Measurements from ENCODE around the gene TBC1D2.

Gene TBC1D2

GRCh38 chr9:98203153-98203552, 52.3 kb downstream of the TBC1D2 start:
- H3K27me3 ChIP-seq (ENCODE audit: low read length), result no peaks in the 10 kb centered on the region
- H3K9me3 ChIP-seq (ENCODE audit: insufficient read depth, low read length), result no peaks in the 10 kb centered on the region
- TF ChIP-seq CTCF (IDR thresholded peaks at IDR 0.05; ENCODE audit: insufficient read depth, low read length, poor library complexity, severe bottlenecking) (no peak), EZH2phosphoT487 (conservative IDR thresholded peaks at IDR 0.05; ENCODE audit: low read length) (no peak)
- H4K20me1 ChIP-seq (ENCODE audit: low read depth, low read length), result no peaks in the 10 kb centered on the region
- H3K9me2 ChIP-seq (replicated peaks; ENCODE audit: insufficient read depth, low read length), result no peaks in the 10 kb centered on the region
- H3F3A ChIP-seq (ENCODE audit: insufficient read depth), result no peaks in the 10 kb centered on the region
- no peak overlapping the region for H3K4me3 ChIP-seq (ENCODE audit: insufficient read depth, low read length, poor library complexity, severe bottlenecking)
- H3K36me3 ChIP-seq (ENCODE audit: low read length), result no peaks in the 10 kb centered on the region
- no peak overlapping the region for H3K4me2 ChIP-seq (ENCODE audit: low read depth, low read length, poor library complexity, severe bottlenecking)
- H3K27ac ChIP-seq (ENCODE audit: low read depth, low read length), result no peak overlapping the region
- H3K9ac ChIP-seq (ENCODE audit: low read length), result no peak overlapping the region
- no peak overlapping the region for H2AFZ ChIP-seq (ENCODE audit: low read depth, low read length, severe bottlenecking)
- no peaks in the 10 kb centered on the region for H3K79me2 ChIP-seq (ENCODE audit: insufficient read depth, low read length)

- Histone ChIP-seq H3K27me3 (ENCODE audit: low read length) (no peaks in the 10 kb centered on the region), H3K27ac (ENCODE audit: low read depth, low read length) (no peak overlapping the region), H3K9me3 (ENCODE audit: insufficient read depth, low read length) (no peaks in the 10 kb centered on the region), H3K36me3 (ENCODE audit: low read length) (no peaks in the 10 kb centered on the region), H3K4me2 (ENCODE audit: low read depth, low read length, poor library complexity, severe bottlenecking) (no peak overlapping the region), H2AFZ (ENCODE audit: low read depth, low read length, severe bottlenecking) (no peak overlapping the region), H3F3A (ENCODE audit: insufficient read depth) (no peaks in the 10 kb centered on the region), H4K20me1 (ENCODE audit: low read depth, low read length) (no peaks in the 10 kb centered on the region), H3K9ac (ENCODE audit: low read length) (no peak overlapping the region), H3K9me2 (replicated peaks; ENCODE audit: insufficient read depth, low read length) (no peaks in the 10 kb centered on the region), H3K79me2 (ENCODE audit: insufficient read depth, low read length) (no peaks in the 10 kb centered on the region), H3K4me3 (ENCODE audit: insufficient read depth, low read length, poor library complexity, severe bottlenecking) (no peak overlapping the region)
- TF ChIP-seq EZH2phosphoT487 (conservative IDR thresholded peaks at IDR 0.05; ENCODE audit: low read length) (no peak), CTCF (IDR thresholded peaks at IDR 0.05; ENCODE audit: insufficient read depth, low read length, poor library complexity, severe bottlenecking) (no peak)
Measured at GRCh38 chr9:98202252-98202651, 53.2 kb downstream of the TBC1D2 start.

GRCh38 chr9:98201749-98202148, 53.7 kb downstream of the TBC1D2 start:
- Histone ChIP-seq H3K9ac (ENCODE audit: low read length) (no peak overlapping the region), H2AFZ (ENCODE audit: low read depth, low read length, severe bottlenecking) (no peak overlapping the region)

More at GRCh38 chr9:98201749-98202148, 53.7 kb downstream of the TBC1D2 start:
- TF ChIP-seq CTCF (IDR thresholded peaks at IDR 0.05; ENCODE audit: insufficient read depth, low read length, poor library complexity, severe bottlenecking) (no peak), EZH2phosphoT487 (conservative IDR thresholded peaks at IDR 0.05; ENCODE audit: low read length) (no peak)
- no peaks in the 10 kb centered on the region for H3K36me3 ChIP-seq (ENCODE audit: low read length)
- H3K27me3 ChIP-seq (ENCODE audit: low read length), result no peaks in the 10 kb centered on the region
- H3K27ac ChIP-seq (ENCODE audit: low read depth, low read length), result no peak overlapping the region
- H3K79me2 ChIP-seq (ENCODE audit: insufficient read depth, low read length), result no peaks in the 10 kb centered on the region
- H3K9me3 ChIP-seq (ENCODE audit: insufficient read depth, low read length), result no peaks in the 10 kb centered on the region
- no peaks in the 10 kb centered on the region for H4K20me1 ChIP-seq (ENCODE audit: low read depth, low read length)
- H3K4me2 ChIP-seq (ENCODE audit: low read depth, low read length, poor library complexity, severe bottlenecking), result no peak overlapping the region
- H3K9me2 ChIP-seq (replicated peaks; ENCODE audit: insufficient read depth, low read length), result no peaks in the 10 kb centered on the region
- no peak overlapping the region for H3K4me3 ChIP-seq (ENCODE audit: insufficient read depth, low read length, poor library complexity, severe bottlenecking)
- no peaks in the 10 kb centered on the region for H3F3A ChIP-seq (ENCODE audit: insufficient read depth)

Data from SU-DHL-6 (cell line).